Measurements from ENCODE around the gene KIF13A.

- TF ChIP-seq, protein P1, sequence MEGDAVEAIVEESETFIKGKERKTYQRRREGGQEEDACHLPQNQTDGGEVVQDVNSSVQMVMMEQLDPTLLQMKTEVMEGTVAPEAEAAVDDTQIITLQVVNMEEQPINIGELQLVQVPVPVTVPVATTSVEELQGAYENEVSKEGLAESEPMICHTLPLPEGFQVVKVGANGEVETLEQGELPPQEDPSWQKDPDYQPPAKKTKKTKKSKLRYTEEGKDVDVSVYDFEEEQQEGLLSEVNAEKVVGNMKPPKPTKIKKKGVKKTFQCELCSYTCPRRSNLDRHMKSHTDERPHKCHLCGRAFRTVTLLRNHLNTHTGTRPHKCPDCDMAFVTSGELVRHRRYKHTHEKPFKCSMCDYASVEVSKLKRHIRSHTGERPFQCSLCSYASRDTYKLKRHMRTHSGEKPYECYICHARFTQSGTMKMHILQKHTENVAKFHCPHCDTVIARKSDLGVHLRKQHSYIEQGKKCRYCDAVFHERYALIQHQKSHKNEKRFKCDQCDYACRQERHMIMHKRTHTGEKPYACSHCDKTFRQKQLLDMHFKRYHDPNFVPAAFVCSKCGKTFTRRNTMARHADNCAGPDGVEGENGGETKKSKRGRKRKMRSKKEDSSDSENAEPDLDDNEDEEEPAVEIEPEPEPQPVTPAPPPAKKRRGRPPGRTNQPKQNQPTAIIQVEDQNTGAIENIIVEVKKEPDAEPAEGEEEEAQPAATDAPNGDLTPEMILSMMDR (IDR thresholded peaks at IDR 0.05 in 8 of 11, conservative IDR thresholded peaks at IDR 0.05 in 3 of 11), result no peak
- TF ChIP-seq POLR2AphosphoS5 (IDR thresholded peaks at IDR 0.05), result no peak
These were observed 274.9 kb downstream of the KIF13A start for GRCh38 chr6:17712576-17712975.

Data from spleen (tissue), 7 donors.